GM21723 (cell line): ENCODE results near the gene BANP.
"Not testable (repeated sequence)": the region's sequence is repeated elsewhere in the genome, so short reads cannot be mapped to it uniquely, and the experiment has no call there.

Experiments used
- ATAC-seq: cut with Tn5 transposase; IDR thresholded peaks from one replicate; pipeline ENCODE4 v1.9.1; 2021; ENCODE audit warnings: mild to moderate bottlenecking, moderate library complexity; ENCODE audit not compliant: unreplicated experiment

The BANP gene

GRCh38 chr16:87965417-87965816 lies 14.2 kb downstream of the BANP start:
- ATAC-seq: no peak

GRCh38 chr16:87966064-87966645 lies 14.9 kb downstream of the BANP start:
- no peak for ATAC-seq

DNA sequence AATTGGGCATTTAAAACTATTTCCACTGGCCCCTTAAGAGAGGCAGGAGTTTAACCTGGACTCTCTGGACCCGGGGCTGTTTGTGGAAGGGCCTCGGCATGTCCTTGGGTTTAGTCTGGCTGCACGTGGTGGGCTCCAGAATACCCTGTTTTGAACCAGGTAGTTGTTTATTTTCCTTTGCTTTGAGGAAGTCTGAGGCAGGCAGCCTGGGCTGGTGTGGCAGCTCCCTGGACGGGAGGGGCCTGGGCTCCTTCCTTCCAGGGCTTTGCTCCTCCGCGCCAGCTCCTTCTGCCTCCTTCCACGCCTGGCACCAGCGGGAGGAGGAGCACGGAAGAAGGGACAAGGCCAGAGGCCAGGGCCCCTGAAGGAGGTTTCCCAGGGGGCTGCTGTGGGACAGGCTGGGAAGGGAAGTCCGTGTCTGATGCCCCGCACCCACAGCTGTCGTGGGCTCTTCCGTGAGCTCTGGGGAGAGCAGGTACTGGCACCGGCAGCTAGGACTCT lies 15.5 kb downstream of the BANP start:
- no peak for ATAC-seq

DNA sequence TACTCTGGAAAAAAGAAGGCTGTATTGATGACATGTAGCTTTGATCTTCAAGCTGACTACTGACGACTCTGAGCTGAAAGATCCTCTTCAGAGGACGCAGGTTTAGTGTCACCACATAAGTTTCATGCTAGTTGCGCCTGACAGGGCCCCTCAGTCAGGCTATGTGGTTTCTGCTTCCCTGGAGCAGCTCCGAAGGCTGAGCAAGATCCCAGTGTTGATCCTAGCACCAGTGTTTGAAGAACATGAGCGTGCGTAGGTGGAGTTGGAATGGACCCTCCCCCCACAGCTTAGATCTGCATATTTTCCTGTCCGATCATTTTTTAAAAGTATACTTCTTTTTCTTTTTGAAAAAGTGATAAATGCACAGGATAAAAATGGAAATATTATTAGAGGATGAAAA lies 17.3 kb downstream of the BANP start:
- ATAC-seq: no peak

DNA sequence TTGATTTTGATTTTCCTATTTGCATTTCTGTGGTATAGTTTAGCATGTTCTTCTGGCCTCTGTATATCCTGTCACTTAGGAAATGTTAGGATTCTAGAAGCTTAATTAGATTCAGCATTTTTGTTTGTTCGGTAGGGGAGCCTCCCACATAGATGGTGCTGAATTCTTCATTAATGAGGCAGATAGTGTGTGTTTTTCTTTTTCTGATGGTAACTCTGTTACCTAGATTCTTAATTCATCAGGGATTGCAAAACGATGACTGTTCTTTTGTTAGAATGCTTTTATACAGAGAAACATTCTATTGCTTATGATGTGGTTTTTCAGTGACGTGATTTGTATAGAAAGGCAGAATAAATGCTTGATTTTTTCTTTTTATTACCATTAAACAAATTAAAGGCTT lies 19.0 kb downstream of the BANP start:
- ATAC-seq: no peak

GRCh38 chr16:87971933-87972332 lies 20.7 kb downstream of the BANP start:
- ATAC-seq: no peak

GRCh38 chr16:87973717-87974116 lies 22.5 kb downstream of the BANP start:
- ATAC-seq: no peak

DNA sequence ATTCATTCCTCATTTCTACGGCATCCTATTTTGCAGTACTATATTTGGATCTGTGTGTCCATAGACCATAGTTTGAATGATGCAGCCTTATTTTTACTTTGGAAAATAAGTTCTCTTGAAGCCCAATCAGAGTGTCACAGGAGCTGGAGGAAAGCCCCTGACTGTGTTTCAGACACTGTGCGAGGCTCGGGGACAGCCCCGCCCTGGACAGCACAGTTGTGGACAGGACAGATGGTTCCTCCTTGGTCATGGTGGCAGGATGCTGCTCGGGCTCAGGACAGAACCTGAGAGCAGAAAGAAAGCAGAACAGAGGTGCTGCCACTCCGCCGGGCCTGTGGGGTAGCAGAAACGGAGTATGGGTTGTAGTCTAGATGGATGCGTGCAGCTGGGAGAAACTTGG lies 22.9 kb downstream of the BANP start:
- no peak for ATAC-seq

DNA sequence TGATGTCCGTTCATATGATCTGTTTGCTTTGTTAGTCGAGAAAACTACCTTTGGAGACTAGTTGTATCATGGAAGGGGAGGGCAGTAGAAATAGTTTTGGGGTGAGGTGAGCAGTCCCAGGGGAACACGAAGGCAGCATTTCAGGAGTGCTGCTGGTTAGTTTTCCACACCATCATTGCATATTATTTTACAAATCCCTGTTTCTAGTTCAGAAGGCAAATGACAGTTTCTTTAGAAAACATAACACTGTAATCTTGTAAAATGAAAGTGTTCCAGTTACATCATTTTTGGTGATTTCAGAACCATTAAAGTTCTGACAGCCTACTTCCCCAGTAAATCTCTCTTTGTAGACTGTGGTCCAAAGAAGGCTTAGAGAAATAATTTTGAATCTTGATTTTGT lies 25.4 kb downstream of the BANP start:
- no peak for ATAC-seq

GRCh38 chr16:87978127-87978526 lies 26.9 kb downstream of the BANP start:
- no peak for ATAC-seq

DNA sequence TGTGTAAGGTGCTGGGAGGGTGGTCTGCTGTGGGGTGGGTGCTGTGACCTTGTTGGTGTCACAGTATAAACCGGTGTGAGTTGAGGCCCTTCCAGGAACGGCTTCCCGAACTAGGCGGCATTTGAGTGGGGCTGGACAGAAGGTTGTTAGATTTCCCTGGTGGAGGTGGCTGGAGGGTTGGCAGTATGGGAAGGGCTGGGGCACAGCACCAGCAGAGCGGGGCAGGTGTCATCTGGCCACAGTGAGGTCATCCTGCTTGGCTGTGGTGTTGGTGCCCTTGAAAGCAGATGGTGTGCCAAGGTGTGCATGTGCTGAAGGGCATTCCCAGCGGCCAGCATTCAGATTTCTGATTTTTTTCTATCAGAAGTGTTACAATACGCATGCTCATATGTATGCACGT lies 28.1 kb downstream of the BANP start:
- no peak for ATAC-seq

- ATAC-seq: not testable (repeated sequence)
Observed at GRCh38 chr16:87979911-87980630, 28.8 kb downstream of the BANP start.

GRCh38 chr16:87981376-87981775 lies 30.1 kb downstream of the BANP start:
- ATAC-seq: not testable (repeated sequence)

DNA sequence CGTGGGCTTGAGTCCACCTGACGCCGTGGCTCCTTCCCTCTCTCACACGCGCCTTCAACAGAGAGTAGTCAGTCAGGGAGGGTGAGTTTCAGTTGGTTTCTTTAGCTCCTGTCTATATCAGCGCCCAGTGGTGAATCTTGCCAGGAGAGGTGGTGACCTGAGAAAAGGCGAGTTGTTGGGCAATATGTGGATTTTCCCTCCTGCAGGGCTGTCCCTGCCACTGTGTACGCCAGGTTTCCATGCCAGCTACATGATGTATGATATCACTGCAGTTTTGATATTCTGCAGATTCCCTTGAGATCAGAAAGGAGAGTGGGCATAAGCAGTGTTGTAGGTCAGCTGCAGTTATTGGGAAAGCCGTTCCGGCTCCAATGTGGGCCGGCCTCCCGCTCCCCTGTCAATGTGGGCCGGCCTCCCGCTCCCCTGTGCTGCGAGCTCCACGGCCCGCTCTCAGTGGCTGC lies 31.4 kb downstream of the BANP start:
- no peak for ATAC-seq

DNA sequence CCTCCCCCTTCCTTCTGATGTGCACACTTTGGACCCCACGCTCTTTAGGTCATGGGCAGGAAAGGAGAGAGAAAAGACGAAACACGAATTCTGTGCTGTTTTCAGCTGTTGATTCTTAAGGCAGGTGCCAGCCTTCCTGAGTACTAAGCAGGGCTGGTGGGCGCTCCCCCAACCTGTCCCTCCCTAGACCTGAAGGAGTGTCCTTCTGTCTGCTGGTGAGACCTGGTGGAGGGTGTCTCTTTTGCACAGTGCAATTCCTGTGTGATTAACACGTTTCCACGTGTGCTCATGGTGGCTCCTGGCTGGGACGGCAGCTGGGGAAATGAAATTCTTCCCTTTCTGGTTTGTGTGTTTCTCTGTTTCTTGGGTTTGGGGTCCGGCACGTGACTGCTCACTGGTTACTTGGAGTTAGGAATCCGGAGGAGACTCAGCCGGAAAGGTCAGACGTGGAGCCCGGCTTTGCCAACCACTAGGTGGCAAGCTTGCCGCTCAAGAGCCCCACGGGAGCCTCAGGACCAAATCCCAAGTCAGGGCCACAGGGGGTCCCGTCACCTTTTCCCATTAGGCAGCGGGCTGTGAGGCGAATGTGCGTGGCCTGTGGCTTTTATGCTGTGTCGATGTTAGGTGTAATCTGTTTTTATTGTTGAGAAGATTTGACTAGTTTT lies 32.0 kb downstream of the BANP start:
- ATAC-seq: not testable (repeated sequence)

- not testable (repeated sequence) for ATAC-seq
Observed at GRCh38 chr16:87983737-87984097, 32.5 kb downstream of the BANP start.

GRCh38 chr16:87984180-87984579 lies 32.9 kb downstream of the BANP start:
- ATAC-seq: not testable (repeated sequence)

DNA sequence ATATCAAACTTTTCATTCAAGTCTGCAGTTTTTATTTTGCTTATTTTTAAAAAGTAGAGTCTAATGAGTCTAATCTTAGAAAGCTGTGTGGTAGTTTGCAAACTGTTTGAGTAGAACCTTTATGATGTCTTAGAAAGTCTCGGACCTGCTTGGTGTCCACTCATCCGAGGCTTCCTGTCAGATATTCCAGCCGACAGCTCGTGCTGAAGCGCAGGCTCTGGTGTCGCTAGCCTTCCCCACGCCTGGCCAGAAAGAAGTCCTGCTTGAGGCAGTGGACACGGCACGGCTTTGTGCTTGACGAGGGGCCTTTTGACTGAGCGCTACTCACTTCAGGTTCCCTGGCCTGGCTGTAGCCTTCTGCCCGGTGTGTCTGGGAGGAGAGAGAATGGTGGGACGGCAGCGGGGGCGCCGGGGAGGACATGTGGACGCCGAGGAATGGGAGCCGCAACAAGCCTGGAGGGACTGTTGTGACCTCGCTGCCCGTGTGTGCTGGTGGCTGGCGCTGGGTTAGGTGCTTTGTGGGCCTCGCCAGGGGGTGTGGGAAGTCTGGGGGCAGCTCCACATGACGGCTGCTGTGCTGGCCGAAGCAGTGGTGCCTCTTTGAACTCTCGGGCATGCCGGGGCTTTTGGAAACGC lies 33.5 kb downstream of the BANP start:
- ATAC-seq: no peak

GRCh38 chr16:87985493-87985892 lies 34.3 kb downstream of the BANP start:
- not testable (repeated sequence) for ATAC-seq

DNA sequence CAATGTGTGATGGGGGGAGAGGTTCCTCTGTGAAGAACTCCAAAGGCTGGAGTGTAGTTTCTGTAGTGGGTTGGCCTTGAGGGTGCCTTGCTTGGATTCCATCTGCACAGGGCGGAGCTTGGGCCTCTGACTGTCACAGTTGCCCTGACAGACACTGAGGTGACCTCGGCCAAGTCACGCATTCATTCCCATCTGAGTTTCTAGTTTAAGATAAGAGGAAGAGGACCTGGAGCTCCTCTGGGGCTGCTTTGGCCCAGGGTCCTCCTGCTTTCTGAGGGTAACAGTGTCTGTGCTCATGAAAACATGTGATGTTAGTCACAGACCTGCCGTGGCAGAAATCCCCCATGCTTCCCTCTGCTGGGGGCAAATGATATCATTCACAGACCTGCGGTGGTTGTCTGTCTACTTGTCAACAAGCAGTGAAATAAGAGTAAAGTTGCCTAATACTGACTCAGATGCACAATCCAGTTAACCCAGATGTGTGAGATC lies 35.2 kb downstream of the BANP start:
- not testable (repeated sequence) for ATAC-seq

DNA sequence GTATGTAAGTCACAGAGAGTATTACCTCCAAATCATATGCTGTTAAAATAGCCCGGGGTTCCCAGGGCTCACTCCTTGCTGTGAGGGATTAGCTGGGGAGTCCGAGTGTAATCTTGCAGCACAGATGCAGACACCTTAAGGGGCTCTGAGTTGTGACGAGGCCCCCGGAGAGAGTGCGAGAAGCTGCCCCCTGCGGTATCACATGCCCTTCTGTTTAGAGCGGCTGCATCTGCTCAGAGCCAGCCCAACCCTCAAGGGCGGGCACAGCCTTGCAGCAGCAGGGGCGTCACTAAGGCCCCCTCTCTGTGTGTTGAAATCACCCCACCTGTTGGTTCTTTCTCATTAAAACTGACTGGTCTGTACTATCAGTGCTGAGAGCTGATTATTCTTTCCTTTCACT lies 37.4 kb downstream of the BANP start:
- ATAC-seq: not testable (repeated sequence)
